Ishikawa (cell line): Measurements from ENCODE around the gene P2RY12.

Source experiments
- CEBPB ChIP-seq: IDR thresholded peaks from 2 replicates; pipeline ENCODE4 v1.6.1; 2012
- CREB1 ChIP-seq: IDR thresholded peaks from 2 replicates; pipeline ENCODE4 v1.6.1; 2012; ENCODE audit warnings: low read depth
- EGR1 ChIP-seq: IDR thresholded peaks from 2 replicates; pipeline ENCODE4 v1.6.1; 2012
- EP300 ChIP-seq: IDR thresholded peaks from 2 replicates; pipeline ENCODE4 v1.6.1; 2012; ENCODE audit warnings: borderline replicate concordance
- FOXM1 ChIP-seq: IDR thresholded peaks from 2 replicates; pipeline ENCODE4 v1.6.1; 2012; ENCODE audit warnings: low read depth, borderline replicate concordance
- NFIC ChIP-seq: IDR thresholded peaks from 2 replicates; pipeline ENCODE4 v1.6.1; 2012
- RAD21 ChIP-seq: IDR thresholded peaks from 2 replicates; pipeline ENCODE4 v1.6.1; 2012; ENCODE audit warnings: low read depth
- TAF1 ChIP-seq: IDR thresholded peaks from 2 replicates; pipeline ENCODE4 v1.6.1; 2012; ENCODE audit warnings: low read depth, mild to moderate bottlenecking
- TCF12 ChIP-seq: IDR thresholded peaks from 2 replicates; pipeline ENCODE4 v1.6.1; 2012; ENCODE audit warnings: low read depth
- TEAD4 ChIP-seq: IDR thresholded peaks from 2 replicates; pipeline ENCODE4 v1.6.1; 2012
- YY1 ChIP-seq: IDR thresholded peaks from 2 replicates; pipeline ENCODE4 v1.6.1; 2012; ENCODE audit warnings: low read depth
- ZBTB7A ChIP-seq: IDR thresholded peaks from 2 replicates; pipeline ENCODE4 v1.6.1; 2012; ENCODE audit warnings: low read depth
- TF ChIP-seq, protein P1 (sequence below): IDR thresholded peaks from 2 replicates; pipeline ENCODE4 v1.6.1; 2012
- TF ChIP-seq, protein P2 (sequence below): IDR thresholded peaks from 2 replicates; pipeline ENCODE4 v1.6.1; 2012; ENCODE audit warnings: low read depth, mild to moderate bottlenecking
- TF ChIP-seq, protein P3 (sequence below): IDR thresholded peaks from 2 replicates; pipeline ENCODE4 v1.6.1; 2012

The P2RY12 gene

DNA sequence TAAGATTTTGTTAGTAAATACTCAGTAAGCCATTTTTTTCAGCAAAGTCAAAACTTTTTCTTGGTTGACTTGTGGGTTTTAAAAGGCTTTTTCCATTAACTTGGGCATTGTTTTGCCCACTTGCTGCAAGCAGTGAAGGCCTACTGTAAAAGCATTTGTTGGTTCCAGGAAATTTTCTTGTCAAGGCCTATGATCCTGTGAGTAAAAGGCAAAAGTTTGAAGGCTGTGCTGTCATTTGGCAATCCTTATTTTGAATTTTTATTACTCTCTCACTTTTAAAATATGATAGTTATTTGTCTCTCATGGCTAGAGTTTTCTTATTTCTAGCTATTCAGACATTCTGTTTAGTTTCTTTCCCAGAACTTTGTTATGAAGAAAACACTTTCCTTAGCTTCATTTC is 13.0 kb downstream of the P2RY12 start:
- TF ChIP-seq NFIC (no peak), CEBPB (no peak), YY1 (no peak), RAD21 (no peak), EP300 (no peak), TEAD4 (no peak), TCF12 (no peak), CREB1 (no peak), ZBTB7A (no peak), EGR1 (no peak), FOXM1 (no peak), TAF1 (no peak)
- TF ChIP-seq, protein P1, sequence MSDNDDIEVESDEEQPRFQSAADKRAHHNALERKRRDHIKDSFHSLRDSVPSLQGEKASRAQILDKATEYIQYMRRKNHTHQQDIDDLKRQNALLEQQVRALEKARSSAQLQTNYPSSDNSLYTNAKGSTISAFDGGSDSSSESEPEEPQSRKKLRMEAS, result no peak
- TF ChIP-seq, protein P2, sequence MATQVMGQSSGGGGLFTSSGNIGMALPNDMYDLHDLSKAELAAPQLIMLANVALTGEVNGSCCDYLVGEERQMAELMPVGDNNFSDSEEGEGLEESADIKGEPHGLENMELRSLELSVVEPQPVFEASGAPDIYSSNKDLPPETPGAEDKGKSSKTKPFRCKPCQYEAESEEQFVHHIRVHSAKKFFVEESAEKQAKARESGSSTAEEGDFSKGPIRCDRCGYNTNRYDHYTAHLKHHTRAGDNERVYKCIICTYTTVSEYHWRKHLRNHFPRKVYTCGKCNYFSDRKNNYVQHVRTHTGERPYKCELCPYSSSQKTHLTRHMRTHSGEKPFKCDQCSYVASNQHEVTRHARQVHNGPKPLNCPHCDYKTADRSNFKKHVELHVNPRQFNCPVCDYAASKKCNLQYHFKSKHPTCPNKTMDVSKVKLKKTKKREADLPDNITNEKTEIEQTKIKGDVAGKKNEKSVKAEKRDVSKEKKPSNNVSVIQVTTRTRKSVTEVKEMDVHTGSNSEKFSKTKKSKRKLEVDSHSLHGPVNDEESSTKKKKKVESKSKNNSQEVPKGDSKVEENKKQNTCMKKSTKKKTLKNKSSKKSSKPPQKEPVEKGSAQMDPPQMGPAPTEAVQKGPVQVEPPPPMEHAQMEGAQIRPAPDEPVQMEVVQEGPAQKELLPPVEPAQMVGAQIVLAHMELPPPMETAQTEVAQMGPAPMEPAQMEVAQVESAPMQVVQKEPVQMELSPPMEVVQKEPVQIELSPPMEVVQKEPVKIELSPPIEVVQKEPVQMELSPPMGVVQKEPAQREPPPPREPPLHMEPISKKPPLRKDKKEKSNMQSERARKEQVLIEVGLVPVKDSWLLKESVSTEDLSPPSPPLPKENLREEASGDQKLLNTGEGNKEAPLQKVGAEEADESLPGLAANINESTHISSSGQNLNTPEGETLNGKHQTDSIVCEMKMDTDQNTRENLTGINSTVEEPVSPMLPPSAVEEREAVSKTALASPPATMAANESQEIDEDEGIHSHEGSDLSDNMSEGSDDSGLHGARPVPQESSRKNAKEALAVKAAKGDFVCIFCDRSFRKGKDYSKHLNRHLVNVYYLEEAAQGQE, result no peak
- TF ChIP-seq, protein P3, sequence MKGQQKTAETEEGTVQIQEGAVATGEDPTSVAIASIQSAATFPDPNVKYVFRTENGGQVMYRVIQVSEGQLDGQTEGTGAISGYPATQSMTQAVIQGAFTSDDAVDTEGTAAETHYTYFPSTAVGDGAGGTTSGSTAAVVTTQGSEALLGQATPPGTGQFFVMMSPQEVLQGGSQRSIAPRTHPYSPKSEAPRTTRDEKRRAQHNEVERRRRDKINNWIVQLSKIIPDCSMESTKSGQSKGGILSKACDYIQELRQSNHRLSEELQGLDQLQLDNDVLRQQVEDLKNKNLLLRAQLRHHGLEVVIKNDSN, result no peak

DNA sequence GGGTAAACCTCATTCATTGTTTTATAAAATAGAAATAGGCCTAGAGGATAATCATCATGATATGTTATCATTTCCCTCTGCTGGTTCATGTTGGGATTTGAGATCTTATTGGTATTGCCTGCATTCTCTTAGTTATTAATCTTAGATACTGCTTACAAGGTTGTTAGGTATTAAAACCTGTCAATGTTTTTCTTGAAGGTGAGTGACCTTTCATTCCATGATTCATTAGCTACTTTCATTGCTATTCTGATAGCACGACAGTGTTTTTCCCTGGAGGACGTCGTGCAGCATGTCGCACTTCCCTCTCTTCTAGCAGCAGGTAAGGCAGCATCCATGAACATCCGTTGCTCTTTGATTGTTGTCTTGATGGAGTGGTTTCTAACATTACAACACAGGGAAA is 17.1 kb downstream of the P2RY12 start:
- no peak for TF ChIP-seq YY1
- TF ChIP-seq TEAD4, result no peak
- TF ChIP-seq, protein P3, result no peak
- no peak for TF ChIP-seq ZBTB7A
- no peak for TF ChIP-seq TCF12
- no peak for TF ChIP-seq NFIC
- no peak for TF ChIP-seq EP300

DNA sequence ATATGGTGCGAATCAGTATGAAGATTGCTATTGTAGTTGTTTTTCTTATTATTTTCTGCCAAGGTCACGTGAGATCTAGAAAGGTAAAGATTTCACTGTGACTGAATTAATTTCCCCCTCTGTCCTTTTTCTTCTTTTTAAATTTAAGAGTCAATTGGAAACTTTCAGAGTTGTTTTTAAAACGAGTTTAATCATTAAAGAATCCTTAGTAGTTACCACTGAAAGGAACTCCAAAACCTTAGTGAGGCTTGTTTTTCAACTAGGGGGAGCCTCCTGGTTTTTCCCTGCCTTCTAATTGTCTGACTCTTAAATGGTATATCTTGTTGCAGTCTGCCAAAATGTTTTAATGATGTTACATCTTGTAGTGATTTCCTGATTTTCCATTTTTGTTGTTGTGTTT is 17.6 kb downstream of the P2RY12 start:
- TF ChIP-seq FOXM1 (no peak), TAF1 (no peak), EGR1 (no peak), CREB1 (no peak), TCF12 (no peak), ZBTB7A (no peak)
- TF ChIP-seq, protein P3, result no peak

DNA sequence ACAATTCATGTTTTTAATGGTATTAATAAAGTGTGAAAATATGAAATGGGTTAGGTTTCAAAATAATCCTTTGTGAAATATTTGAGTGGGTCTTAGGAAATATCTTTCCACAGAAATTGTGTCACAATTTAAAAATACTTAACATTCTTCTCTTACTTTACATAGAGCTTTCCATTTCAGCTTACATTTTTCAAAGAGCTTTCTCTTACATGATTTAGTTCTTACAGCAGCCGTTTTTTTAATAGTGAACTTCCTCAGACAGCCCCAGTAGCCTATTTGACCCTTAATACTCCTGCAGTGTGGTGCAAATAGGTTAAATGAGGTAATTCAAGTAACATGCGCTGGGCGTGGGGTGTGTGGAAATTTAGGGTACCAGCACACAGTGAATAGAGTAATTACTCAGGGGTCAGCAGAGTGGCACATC is 21.8 kb downstream of the P2RY12 start:
- TF ChIP-seq CREB1, result no peak

DNA sequence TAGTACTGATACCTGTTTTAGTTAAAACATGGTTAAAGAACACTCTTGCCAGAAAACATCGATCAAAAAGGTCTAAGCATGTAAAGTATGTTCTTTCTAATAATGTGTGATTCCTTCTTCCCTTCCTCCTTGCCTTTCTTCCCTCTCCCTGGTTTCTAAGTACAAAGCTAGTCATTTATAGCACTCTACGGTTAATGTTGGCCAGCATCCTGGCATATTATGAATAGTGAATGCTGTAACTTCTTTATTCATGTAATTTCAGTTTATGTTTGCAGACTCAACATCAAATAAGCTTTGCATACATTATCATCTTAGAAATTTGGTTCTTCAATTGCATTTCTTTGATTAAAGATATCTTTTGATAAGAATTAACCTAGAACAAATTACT is 27.1 kb downstream of the P2RY12 start:
- TF ChIP-seq RAD21, result no peak
- no peak for TF ChIP-seq EP300
- TF ChIP-seq TCF12, result no peak
- no peak for TF ChIP-seq FOXM1
- TF ChIP-seq, protein P2, result no peak
- TF ChIP-seq CEBPB, result no peak
- TF ChIP-seq ZBTB7A, result no peak
- no peak for TF ChIP-seq YY1
- TF ChIP-seq, protein P1, result no peak
- no peak for TF ChIP-seq TAF1
- TF ChIP-seq EGR1, result no peak
- no peak for TF ChIP-seq TEAD4
- TF ChIP-seq CREB1, result no peak
- TF ChIP-seq, protein P3, result no peak
- no peak for TF ChIP-seq NFIC
